CD4-positive, alpha-beta T cell treated with Interleukin-6 for 4 hours (primary cell): ENCODE data around the gene SEPSECS.

ENCODE experiments used
- DNase-seq: peaks from one replicate; pipeline ENCODE4 v3.0.0-alpha.2; 2020; ENCODE audit warnings: mixed read lengths

Gene SEPSECS

DNA sequence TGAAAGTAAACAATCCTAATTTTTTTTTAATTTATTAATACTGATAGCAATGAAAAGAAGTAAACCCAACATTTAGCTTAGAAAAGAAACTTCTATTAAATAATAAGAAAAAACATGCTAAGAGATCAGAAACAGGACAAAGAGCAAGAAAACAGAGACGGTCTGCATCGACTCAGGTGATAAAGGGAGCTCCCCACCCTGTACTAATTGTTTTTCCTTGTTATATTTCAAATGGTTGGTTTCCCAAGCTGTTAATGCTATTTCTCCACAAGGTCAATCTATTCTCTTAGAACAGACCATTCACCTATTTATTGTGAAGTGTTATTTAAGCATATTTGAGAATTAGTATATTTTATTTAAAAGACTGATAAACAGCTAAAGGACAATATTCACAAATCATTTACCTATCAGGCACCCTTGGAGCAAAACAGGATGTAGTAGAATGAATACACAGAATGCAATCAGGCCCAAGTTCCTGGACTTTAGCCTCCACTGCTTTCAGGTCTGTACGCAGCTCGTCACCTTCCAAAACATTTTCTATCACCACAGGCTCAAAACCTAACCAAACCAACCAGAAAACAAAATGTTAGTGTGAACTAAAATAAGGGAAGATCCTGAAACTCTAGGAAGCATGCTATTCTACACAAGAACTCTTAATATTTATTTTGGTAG, 5.5 kb downstream of the SEPSECS start:
- DNase-seq, result no peak

DNA sequence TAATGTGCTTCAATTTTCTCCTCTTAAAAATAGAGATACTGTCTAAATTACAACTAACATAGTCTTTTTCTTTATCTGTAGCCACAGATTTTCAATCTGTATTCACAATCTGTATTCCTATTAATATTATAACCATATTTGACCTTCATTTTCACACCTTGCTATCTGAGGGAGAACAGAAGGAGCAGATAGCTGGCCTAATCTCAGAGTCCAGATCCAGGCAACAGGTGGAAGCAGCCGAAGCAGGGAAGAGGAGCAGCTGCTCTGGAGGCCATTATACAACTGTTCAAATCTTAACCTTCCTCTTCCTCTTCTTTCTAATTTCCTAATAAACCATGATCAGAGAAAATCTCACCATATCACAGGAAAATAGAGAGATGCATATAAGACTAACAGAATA, 14.2 kb downstream of the SEPSECS start:
- DNase-seq, result no peak

DNA sequence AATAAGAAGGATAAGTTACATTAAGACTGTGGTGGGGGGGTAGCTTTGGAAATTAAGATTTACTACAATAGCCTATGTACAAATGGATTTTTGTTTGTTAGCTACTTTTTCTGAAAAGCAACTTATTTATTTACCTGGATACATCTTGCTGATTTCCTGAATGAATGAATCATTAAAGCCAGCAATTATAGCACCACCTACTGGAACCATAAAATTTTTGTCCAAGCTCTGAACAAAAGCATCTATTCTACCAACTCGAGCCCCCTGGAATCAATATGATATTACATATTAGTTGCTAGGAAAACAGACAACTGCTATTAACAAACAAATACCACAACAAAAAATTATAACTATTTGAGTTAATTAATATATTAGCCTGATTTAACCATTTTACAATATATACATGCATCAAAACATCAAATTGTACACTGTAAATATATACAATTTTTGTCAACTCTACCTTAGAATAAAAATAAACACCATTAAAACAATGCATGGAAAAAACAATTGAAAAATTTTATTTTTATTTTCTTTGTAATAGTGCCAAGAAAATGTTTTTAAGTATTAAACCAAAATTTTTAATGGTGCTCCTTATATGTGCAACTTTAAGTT, 15.3 kb downstream of the SEPSECS start:
- DNase-seq, result no peak

DNA sequence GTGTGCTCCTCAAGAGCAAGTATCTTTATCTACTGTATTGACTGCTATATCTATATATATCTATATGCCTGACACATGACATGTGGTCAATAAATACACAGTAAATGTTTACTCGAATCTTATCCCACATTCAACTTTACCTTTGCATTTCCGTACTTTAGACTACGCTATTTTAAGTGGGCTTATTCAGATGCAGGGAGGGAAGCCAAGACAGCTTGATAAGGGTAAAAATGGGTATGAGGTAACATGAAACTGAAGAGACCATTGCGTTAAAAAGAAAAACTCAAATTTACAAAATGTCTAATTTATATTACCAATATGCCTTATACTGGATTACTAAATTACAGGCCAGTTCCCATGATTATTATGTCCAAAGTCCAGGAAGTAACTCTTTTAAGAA, 17.8 kb downstream of the SEPSECS start:
- DNase-seq, result no peak

DNA sequence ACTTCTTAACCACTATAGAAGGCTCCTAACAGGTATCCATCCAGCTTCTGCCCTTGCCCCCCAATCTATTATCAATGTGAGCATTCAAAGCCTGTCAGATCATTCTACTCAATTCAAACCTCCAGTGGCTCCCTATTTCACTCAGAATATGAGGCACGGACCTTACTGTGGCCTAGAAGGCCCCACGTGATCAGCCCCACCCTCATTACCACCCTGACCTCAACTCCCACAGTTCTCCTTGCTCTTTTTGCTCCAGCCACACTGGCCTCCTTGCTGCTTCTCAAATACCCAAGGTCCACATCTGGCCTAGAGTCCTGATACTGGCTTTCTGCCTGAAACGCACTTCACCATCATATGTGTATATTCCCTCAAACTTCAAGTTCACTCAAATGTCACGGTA, 18.7 kb downstream of the SEPSECS start:
- DNase-seq, result no peak

DNA sequence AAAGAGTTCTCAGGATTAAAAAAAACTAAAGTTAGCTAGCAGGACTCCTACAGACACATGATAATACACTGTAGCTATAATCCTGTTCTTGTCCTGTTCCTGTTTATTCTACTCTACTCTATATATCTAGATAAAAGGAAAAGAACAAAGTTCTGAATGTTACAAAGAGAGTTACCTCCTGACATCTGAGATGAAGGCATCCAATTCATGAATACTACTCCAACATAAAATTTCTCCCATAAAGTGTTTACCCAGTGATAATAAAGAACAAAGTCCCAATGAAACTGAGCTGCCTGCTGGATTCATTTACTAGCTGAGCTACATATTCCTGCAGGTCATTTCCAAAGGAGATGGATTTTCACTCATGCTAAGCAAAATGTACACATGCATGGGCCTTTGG, 27.1 kb downstream of the SEPSECS start:
- no peak for DNase-seq

DNA sequence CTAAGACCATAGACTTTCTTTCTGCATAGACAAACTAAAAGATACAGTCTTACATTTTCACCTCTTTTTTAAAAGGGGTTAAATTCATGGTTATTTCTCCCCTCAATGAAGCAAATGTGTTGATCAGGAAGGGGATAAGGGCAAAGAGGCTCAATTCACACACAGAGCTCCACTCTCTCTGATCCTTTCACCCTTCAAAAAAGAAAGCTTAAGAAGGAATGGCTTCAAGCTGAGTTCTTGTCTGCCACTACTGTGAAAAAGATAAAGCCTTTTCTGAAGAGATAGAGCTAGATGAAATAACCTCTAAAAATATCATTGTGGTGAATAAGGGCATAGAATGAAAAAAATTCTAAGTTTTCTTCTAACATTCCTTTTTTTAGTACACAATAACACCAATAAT, 28.3 kb downstream of the SEPSECS start:
- no peak for DNase-seq

DNA sequence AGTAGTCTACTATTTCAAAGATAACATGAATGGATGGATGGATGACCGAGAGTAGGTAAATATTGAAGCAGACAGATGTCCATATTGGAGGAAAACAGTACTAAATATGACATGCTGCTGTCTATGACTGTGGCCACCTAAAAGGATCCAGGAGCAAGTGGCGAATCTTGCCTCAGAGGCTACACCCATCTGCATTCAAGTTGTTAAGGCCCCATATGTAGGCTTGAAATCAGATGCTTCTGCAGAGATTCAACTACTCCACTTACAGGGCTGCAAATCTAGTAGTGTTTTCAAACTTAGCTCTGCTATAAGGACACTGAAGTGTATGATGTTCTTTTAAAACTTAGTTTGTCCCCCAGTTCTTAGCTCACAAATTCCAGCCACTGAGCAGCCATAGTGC, 28.9 kb downstream of the SEPSECS start:
- no peak for DNase-seq

DNA sequence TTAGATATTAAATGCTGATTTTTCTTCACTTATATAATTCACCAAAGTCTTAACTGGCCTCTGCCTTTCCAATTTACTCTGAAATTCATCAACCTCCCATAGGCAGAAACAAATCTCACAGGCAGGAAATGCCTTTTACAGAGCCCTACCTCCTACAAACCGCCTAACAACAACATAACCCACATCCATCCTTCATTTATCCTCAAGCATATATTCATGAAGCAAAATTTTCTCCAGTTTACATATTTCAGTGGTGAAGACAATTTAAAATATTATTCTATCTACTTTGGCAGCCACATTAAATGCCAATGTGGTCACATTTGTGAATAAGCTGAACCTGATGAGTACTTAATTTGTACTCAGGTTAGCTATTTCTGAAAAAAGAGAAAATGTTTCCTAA, 30.3 kb downstream of the SEPSECS start:
- DNase-seq, result no peak

DNA sequence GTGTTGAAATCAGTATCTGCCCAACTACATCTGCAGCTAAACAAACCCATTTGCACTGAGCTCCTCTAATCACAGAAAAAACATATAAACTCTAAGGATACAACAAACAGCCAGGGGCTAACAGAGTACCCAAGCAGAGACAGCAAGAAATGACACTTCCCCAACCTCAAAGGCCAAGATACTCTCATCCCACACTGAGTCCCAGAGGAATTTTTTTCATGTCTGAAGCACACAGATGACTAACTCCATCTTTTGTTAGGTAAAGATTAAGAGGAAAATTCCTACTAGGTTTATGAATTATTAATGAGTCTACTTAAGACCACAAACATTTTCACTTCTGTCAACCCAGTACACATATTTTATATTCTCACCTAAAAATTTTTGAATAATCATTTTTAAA, 31.6 kb downstream of the SEPSECS start:
- no peak for DNase-seq

DNA sequence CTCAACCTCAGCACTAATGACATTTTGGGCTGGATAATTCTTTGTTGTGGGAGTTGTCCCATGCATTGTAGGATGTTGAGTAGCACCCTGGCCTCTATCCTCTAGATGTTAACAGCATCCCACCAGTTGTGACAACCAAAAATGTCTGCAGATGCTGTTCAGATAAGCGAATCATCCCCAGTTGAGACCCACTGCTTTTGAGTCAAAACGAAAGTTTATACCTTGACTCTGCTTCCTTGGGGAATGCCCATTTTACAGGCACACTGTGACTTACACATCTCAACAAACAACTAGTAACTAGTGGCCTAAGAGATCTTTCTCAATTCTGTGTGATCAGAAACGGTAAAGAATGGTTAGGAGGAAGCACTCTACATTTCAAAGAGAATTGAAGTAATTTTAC, 37.0 kb downstream of the SEPSECS start:
- DNase-seq, result no peak

DNA sequence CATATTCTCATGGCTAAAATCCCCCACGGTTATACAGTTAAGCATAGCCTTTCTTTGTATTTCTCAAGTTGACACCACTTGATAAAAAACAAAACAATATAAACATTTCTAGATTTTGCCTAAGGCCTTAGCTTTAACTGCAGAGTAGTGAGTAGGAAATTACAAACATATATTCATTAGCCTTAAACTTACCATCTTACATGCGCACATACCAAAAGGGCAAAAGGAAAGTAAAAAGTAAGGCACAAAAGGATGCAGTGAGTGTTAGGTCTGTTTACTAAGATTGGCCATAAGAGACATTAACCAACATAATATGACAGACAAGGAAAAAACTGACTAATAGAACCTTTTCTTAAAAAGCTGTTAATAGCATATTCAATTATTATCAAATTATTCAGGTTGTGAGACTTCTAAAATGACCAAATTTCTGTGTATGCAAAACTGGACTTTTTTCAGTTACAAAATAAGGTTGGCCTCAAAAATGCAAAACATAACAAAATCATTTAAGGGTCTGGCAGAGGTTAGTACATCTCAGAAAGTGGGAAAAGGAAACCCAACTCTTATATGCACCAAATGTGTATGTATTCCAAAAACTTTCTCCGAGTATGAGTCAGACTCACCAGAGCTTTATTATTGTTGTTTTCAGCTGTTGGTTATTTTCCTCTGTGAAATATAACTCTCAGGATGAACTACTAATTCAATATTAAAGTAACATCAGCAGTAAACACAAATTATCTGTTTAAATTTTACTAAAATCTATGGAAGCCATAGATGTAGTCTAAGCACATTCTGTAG, 39.9 kb downstream of the SEPSECS start:
- no peak for DNase-seq

DNA sequence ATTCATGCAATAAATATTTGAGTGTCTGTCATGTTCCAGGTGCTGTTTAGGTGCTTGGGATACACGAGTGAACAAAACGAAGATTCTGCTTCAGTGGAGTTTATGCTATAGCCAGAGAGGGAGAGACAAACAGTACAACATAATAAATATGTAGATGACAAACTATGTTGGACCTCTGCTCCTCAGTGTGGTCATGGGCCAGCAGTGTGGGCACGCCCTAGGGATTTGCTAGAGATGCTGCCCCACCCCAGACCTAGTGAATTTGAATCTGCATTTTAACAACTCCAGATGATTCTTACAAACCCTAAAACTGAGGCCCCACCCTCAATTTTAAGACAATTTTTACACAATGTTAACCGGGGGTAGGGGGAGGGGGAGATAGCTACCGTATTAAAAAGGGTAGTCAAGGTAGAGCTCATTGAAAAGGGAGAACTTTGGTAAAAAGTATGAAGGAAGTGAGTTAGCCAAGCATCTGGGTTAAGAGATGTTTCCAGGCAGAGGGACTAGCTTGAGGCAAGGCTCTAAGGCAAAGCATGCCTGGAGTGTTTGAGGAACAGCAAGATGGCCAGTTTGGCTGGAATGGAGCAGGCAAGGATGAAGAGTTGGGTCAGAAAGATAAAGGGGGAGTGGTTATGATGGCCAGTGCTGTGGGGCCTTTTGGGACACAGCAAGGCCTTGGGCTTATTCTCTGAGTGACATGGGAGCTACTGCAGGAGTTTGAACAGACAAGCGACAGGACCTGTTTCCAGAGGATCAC, 42.4 kb downstream of the SEPSECS start:
- DNase-seq, result no peak

DNA sequence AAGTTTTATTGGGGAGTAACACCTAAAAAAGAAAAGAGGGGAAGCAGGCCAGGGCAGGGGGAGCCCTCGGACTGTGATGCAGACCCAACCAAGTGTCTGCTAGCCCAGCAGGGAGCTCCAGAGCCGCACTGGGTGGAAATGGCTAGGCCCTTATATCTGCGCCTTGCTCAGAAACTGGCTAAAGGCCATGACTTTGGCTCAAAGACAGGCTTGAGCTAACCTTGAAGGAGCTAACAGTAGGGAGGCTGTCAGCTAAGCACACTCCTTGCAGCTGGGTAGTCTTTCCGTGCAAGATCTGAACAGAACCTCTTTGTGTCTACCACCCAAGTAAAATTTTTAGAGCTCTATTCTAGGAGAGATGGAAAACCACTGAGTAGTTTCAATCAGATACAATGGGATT, 43.0 kb downstream of the SEPSECS start:
- no peak for DNase-seq

DNA sequence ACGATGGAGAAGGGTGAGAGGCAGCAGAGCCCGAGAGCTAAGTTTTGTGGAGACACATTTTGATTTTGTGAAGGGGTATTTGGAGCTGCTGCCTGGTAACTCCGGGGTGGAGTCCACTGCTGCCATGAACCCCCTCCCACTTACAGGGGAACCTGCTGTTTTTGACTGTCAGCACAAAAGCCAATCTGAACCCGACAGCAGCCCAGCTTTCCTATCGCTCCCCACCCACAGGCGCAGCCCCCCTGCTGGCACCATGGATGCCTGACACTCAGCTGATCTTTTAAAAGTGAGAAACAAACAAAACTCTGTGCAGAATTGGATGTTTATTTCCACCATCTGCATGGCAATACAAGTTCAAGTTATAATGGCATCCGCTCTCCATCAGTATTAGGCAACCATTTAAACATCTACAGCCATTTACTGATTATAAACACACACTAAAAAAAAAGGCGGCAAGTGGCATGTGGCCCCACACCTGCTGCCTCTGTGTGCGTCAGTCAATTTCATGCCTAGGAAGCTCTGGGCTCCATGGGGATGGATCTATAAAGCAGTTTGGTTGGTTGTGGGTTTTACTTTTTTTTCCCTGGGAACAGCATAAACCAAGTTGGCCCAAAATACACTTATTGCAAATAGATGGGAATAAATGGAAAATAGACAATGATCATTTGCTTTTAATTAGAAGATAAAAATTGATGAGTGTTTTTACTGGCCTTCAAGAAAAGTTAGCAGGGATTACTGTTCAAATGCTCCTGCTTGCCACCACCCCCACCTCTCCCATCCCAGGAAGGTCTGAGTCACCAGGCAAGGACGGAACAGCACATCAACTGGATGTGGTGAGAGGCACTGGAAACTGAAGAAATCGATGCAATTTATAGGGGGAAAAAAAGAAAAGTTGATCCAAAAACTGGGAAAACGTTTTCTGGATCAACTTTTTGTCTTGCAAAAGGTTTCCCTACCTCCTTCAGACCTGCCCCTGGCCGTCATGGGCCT, 46.0 kb downstream of the SEPSECS start:
- DNase-seq, result no peak

DNA sequence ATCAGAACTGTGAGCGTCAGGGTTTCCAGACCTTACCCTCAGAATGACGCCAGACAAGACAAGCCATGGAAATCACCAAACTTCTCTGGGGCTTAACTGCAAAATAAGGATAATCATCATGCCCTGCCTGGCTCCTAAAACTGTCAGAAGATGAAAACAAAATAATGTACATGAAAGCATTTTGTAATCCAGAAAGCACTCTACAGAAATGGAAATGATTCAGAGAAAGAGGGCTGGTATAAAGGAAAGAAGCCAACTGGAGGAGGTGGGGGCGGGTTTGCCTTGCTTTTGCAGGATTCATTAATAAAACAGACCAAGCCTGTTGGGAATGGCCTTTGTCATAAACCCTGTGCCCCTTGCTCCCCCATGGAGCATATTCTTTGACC, 47.3 kb downstream of the SEPSECS start:
- DNase-seq, result no peak

DNA sequence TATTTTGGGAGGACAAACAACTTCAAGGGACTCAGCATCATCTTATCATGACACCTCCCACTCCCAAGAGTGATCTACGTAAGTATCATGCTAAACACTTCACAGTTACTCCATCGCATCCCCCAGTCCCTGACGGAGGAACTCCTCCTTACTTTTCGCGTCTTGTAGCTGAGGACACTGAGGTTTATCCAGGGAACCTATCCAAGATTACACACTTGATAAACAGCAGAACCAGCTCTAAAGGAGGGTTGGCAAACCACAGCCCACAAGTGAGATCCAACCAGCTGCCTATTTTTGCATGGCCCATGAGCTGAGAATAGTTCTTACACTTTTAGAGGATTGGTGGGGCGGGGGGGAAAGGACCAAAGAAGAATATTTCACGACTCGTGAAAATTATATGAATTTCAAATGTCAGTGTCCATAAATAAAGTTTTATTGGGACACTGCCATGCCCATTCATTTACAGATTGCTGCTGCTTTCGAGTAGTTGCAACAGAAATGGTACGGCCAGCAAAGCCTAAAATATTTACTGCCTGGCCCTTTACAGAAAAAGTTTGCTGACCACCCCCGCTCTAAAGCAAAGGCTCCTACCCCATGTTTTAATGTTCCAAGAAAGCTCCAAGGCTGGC, 47.8 kb downstream of the SEPSECS start:
- DNase-seq, result no peak

DNA sequence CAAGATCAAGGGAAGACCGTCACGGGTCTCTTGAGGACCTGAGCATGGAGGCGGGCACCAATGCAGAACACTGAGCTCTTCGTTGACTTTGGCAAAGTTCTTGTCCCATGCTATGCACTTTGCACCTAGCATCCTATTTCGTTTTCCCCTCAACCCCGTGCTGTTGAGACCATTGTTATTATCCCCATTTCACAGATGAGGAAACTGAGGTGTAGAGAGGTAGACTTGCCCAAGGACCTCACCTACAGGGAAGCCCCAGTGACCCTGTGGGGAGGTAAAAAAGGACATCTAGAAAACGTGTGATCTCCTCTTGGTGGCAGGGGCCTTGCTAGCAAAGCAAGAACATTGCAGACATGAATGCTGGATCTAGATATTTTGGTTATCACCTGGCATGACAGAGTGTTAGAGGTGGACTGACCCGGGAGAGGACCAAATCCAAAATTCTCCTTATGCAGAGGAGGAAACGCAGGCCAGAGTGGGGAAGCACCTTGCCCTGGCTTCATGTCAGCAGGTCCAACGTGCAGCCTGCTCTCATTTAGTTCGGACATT, 48.5 kb downstream of the SEPSECS start:
- no peak for DNase-seq

DNA sequence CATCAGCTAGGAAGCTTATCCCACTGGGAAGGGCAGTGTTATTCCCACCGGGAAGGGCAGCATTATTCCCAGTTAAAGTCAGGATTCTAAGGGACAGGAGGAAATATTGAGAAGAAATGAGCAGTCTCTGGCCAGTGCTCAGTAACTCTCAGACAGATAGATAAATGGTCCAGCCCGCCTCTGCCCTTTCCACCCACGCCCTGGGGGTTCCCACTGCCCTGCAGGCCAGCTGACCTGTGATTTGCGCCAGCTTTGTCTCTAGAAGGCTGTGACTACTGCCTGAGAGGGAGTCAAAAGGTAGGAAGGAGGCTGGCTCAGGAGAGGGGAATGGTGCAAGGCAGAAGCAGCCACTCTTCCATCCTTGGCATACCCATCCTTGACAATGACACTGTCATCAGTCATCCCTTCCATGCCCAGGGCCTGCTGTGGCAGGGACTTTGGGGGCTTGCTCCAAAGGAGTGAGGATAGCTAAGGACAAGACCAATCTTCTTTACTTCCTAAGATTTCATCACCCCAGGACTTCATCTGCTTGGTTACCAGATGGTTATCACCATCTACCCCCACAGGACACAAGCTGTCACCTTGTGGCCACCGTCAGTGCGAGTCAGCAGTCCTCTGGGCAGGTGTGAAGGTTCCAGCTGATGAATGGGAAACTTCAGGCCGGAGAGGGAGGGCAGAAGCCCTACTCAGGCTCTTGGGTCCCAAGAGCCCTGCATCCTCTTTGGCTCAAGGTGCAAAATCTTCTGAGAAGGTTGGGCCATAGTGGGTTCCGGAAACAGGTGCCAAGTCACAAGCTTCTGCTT, 49.5 kb downstream of the SEPSECS start:
- no peak for DNase-seq

DNA sequence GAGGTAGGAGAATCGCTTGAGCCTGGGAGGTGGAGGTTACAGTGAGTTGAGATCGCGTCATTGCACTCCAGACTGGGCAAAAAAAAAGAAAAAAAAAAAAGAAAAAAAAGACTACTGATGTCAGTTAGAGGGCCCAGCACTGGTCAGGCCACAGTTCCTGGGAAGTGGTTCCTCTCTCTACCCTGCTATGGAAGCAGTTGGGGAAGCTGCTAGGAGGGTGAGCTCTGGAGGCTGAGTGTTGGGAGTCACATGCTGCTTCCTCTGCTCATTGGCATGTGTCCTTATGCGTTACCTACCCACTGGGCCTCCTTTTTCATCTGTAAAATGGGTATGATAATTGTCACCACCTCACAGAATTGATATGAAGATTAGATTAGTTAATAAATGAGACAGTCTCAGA, 50.7 kb downstream of the SEPSECS start:
- DNase-seq, result no peak

DNA sequence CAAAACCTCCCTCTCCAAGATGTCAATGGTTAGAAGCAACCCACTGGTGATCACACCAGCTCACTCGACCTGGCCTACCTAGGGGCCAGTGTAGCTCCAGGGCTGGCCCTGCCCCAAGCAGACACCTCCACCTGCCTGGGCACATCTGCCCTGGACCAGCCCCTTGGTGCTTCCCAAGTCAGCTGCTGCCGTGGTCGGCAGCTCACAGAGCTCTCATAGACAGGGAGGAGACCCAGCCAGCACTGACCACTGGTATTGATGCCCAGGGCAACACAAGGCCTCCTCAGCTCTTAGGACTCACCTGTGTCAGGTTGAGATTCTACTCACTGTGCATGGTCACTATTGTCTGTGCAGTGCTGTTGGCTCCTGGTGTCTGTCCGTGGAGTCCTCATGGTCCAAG, 51.7 kb downstream of the SEPSECS start:
- no peak for DNase-seq
